ENCODE results near the gene PTPRN2. TPM values are rescaled to one million over a fixed set of nuclear protein-coding genes. Genes with fewer than 3 reads are reported as not detected.
"Not testable (repeated sequence)": the region's sequence is repeated elsewhere in the genome, so short reads cannot be mapped to it uniquely, and the experiment has no call there.

Gene PTPRN2
- polyA plus RNA-seq, 3 donors: 6.8 to 7.9 (median 7.2) TPM

- DNase-seq (ENCODE audit: low read depth in 3 of 3, low spot score in 2 of 3): no peak
These were observed 530.9 kb downstream of the PTPRN2 start for GRCh38 chr7:158056761-158057160.

GRCh38 chr7:158055726-158056510 is 531.7 kb downstream of the PTPRN2 start:
- DNase-seq (ENCODE audit: low read depth in 3 of 3, low spot score in 2 of 3): no peak

- no peak for DNase-seq (ENCODE audit: low read depth in 3 of 3, low spot score in 2 of 3)
These were observed 533.0 kb downstream of the PTPRN2 start for GRCh38 chr7:158054611-158055010.

- DNase-seq (ENCODE audit: low read depth in 3 of 3, low spot score in 2 of 3): no peak
These were observed 533.5 kb downstream of the PTPRN2 start for GRCh38 chr7:158054081-158054480.

GRCh38 chr7:158053183-158053915 is 534.3 kb downstream of the PTPRN2 start:
- DNase-seq (ENCODE audit: low read depth in 3 of 3, low spot score in 2 of 3): no peak

GRCh38 chr7:158052381-158053060 is 535.1 kb downstream of the PTPRN2 start:
- no peak for DNase-seq (ENCODE audit: low read depth in 3 of 3, low spot score in 2 of 3)

GRCh38 chr7:158051776-158052175 is 535.8 kb downstream of the PTPRN2 start:
- DNase-seq (ENCODE audit: low read depth in 3 of 3, low spot score in 2 of 3): no peak

- DNase-seq (ENCODE audit: low read depth in 3 of 3, low spot score in 2 of 3): no peak
These were observed 536.5 kb downstream of the PTPRN2 start for GRCh38 chr7:158050978-158051651.

GRCh38 chr7:158050441-158050977 is 537.1 kb downstream of the PTPRN2 start:
- no peak for DNase-seq (ENCODE audit: low read depth in 3 of 3, low spot score in 2 of 3)

- no peak for DNase-seq (ENCODE audit: low read depth in 3 of 3, low spot score in 2 of 3)
These were observed 538.4 kb downstream of the PTPRN2 start for GRCh38 chr7:158049271-158049670.

- DNase-seq (ENCODE audit: low read depth in 3 of 3, low spot score in 2 of 3): no peak
These were observed 539.1 kb downstream of the PTPRN2 start for GRCh38 chr7:158048569-158048968.

GRCh38 chr7:158047391-158048059 is 540.1 kb downstream of the PTPRN2 start:
- no peak for DNase-seq (ENCODE audit: low read depth in 3 of 3, low spot score in 2 of 3)

- not testable (repeated sequence) for DNase-seq (ENCODE audit: low read depth in 3 of 3, low spot score in 2 of 3)
These were observed 541.4 kb downstream of the PTPRN2 start for GRCh38 chr7:158046246-158046645.

GRCh38 chr7:158044482-158044823 is 543.2 kb downstream of the PTPRN2 start:
- no peak for DNase-seq (ENCODE audit: low read depth in 3 of 3, low spot score in 2 of 3)

GRCh38 chr7:158043551-158044481 is 543.8 kb downstream of the PTPRN2 start:
- DNase-seq (ENCODE audit: low read depth in 3 of 3, low spot score in 2 of 3): no peak

- no peak for DNase-seq (ENCODE audit: low read depth in 3 of 3, low spot score in 2 of 3)
These were observed 545.3 kb downstream of the PTPRN2 start for GRCh38 chr7:158042156-158042880.

GRCh38 chr7:158040199-158040598 is 547.4 kb downstream of the PTPRN2 start:
- DNase-seq (ENCODE audit: low read depth in 3 of 3, low spot score in 2 of 3): no peak

- no peak for DNase-seq (ENCODE audit: low read depth in 3 of 3, low spot score in 2 of 3)
These were observed 548.4 kb downstream of the PTPRN2 start for GRCh38 chr7:158039270-158039669.

Data from right renal cortex interstitium (tissue), 3 donors.